ENCODE measurements around the gene POU2AF3. TPM values are rescaled to one million over a fixed set of nuclear protein-coding genes. Genes with fewer than 3 reads are reported as not detected.

POU2AF3 gene
- polyA plus RNA-seq, 1 donor (not counting 4 experiments of a cell fraction or from before 2014, with no cell fraction given): not detected

GRCh38 chr11:111282562-111283075, 15.7 kb upstream of the POU2AF3 start:
- no peak for TF ChIP-seq CTCF (optimal IDR thresholded peaks at IDR 0.05 in 1 of 3, IDR thresholded peaks at IDR 0.05 in 1 of 3, conservative IDR thresholded peaks at IDR 0.05 in 1 of 3; ENCODE audit: extremely low read depth in 1 of 3, insufficient read depth in 2 of 3, low read length in 3 of 3)
- no peak for TF ChIP-seq EZH2 (IDR thresholded peaks at IDR 0.05; ENCODE audit: low read length)
- dilution Hi-C loops (cut with MboI; ENCODE audit: extremely low pct_ligation_motif_present, low sequenced_read_pairs): loop anchor here (25.0 kb wide), 1 partner anchor 155 kb away; no protein-coding TSS in a partner anchor
- H3K4me1 ChIP-seq (ENCODE audit: control insufficient read depth, extremely low read depth, insufficient read depth, low read length): no peaks in the 10 kb centered on the region
- H3K79me2 ChIP-seq (ENCODE audit: control insufficient read depth, insufficient read depth, low read length): no peaks in the 10 kb centered on the region
- H4K20me1 ChIP-seq (ENCODE audit: control insufficient read depth, extremely low read depth, insufficient read depth, low read length): no peaks in the 10 kb centered on the region
- no peaks in the 10 kb centered on the region for H3K9me1 ChIP-seq (ENCODE audit: control insufficient read depth, extremely low read depth, insufficient read depth, low read length)
- no peak overlapping the region for H3K9ac ChIP-seq (ENCODE audit: control insufficient read depth, extremely low read depth, insufficient read depth, low read length)
- no peaks in the 10 kb centered on the region for H3K36me3 ChIP-seq (ENCODE audit: control insufficient read depth in 2 of 2, extremely low read depth in 1 of 2, insufficient read depth in 2 of 2, low read length in 2 of 2)
- H3K27ac ChIP-seq (ENCODE audit: control insufficient read depth, insufficient read depth, low read length): no peak overlapping the region
- no peak overlapping the region for H3K4me3 ChIP-seq (ENCODE audit: control insufficient read depth in 2 of 3, extremely low read depth in 1 of 3, insufficient read depth in 2 of 3, low read depth in 1 of 3, low read length in 3 of 3)
- DNase-seq (ENCODE audit: low read depth, low spot score): no peak
- no peak overlapping the region for H3K4me2 ChIP-seq (ENCODE audit: control insufficient read depth, extremely low read depth, insufficient read depth, low read depth, low read length)
- no peak overlapping the region for H2AFZ ChIP-seq (ENCODE audit: control insufficient read depth, low read length)
- no peak for FAIRE-seq
- no peaks in the 10 kb centered on the region for H3K9me3 ChIP-seq (ENCODE audit: control insufficient read depth, low read depth, low read length)
- peaks cover 5% of the 10 kb centered on the region for H3K27me3 ChIP-seq (ENCODE audit: control insufficient read depth, extremely low read depth, insufficient read depth, low read length)

GRCh38 chr11:111283945-111284481, 14.3 kb upstream of the POU2AF3 start:
- dilution Hi-C loops (cut with MboI; ENCODE audit: extremely low pct_ligation_motif_present, low sequenced_read_pairs): loop anchor here (25.0 kb wide), 1 partner anchor 153 kb away; no protein-coding TSS in a partner anchor
- H3K9ac ChIP-seq (ENCODE audit: control insufficient read depth, extremely low read depth, insufficient read depth, low read length): no peak overlapping the region
- no peaks in the 10 kb centered on the region for H4K20me1 ChIP-seq (ENCODE audit: control insufficient read depth, extremely low read depth, insufficient read depth, low read length)
- no peak for FAIRE-seq
- TF ChIP-seq CTCF (optimal IDR thresholded peaks at IDR 0.05 in 1 of 3, IDR thresholded peaks at IDR 0.05 in 1 of 3, conservative IDR thresholded peaks at IDR 0.05 in 1 of 3; ENCODE audit: extremely low read depth in 1 of 3, insufficient read depth in 2 of 3, low read length in 3 of 3) (no peak), EZH2 (IDR thresholded peaks at IDR 0.05; ENCODE audit: low read length) (no peak)
- H2AFZ ChIP-seq (ENCODE audit: control insufficient read depth, low read length): no peak overlapping the region
- no peak overlapping the region for H3K4me2 ChIP-seq (ENCODE audit: control insufficient read depth, extremely low read depth, insufficient read depth, low read depth, low read length)
- no peaks in the 10 kb centered on the region for H3K4me1 ChIP-seq (ENCODE audit: control insufficient read depth, extremely low read depth, insufficient read depth, low read length)
- no peaks in the 10 kb centered on the region for H3K9me3 ChIP-seq (ENCODE audit: control insufficient read depth, low read depth, low read length)
- H3K9me1 ChIP-seq (ENCODE audit: control insufficient read depth, extremely low read depth, insufficient read depth, low read length): no peaks in the 10 kb centered on the region
- DNase-seq (ENCODE audit: low read depth, low spot score): no peak
- no peak overlapping the region for H3K27ac ChIP-seq (ENCODE audit: control insufficient read depth, insufficient read depth, low read length)
- H3K79me2 ChIP-seq (ENCODE audit: control insufficient read depth, insufficient read depth, low read length): no peaks in the 10 kb centered on the region
- no peaks in the 10 kb centered on the region for H3K36me3 ChIP-seq (ENCODE audit: control insufficient read depth in 2 of 2, extremely low read depth in 1 of 2, insufficient read depth in 2 of 2, low read length in 2 of 2)
- no peak overlapping the region for H3K4me3 ChIP-seq (ENCODE audit: control insufficient read depth in 2 of 3, extremely low read depth in 1 of 3, insufficient read depth in 2 of 3, low read depth in 1 of 3, low read length in 3 of 3)
- peaks cover 7% of the 10 kb centered on the region for H3K27me3 ChIP-seq (ENCODE audit: control insufficient read depth, extremely low read depth, insufficient read depth, low read length)

Data from keratinocyte (primary cell).